CD4-positive, alpha-beta T cell treated with Interleukin-2 at 100 ng/mL for 4 hours (primary cell): ENCODE results near the gene ZNF577.

ENCODE experiments used
- DNase-seq: peaks from one replicate; pipeline ENCODE4 v3.0.0-alpha.2; 2020; ENCODE audit warnings: low spot score

Gene ZNF577

DNA sequence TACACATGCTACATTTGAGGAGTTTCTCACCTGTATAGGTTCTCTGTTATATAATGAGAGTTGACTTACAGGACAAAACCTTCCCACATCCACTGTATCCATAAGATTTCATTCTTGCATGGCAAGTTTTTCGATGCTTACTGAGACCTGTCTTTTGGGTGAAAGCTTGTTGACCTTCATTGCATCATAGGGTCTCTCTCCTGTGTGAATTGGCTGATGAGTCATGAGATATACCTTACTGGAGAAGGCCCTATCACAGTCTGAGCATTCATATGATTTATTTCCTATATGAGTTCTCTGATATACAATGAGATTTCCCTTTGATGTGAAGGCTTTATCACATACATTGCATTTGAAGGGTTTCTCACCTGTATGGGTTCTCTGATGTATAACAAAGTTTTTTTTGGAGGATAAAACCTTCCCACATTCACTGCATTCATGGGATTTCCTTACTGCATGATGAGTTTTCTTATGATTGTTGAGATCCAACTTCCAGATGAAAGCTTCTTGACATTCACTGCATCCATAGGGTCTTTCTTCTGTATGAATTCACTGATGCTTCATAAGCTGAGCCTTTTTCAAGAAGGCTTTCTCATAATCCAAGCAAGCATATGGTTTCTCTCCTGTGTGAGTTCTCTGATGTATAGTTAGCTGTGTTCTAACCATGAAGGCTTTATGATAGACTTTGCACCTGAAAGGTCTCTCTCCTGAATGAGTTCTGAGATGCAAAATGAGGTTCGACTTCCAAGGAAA, 25.7 kb downstream of the ZNF577 start:
- no peak for DNase-seq

DNA sequence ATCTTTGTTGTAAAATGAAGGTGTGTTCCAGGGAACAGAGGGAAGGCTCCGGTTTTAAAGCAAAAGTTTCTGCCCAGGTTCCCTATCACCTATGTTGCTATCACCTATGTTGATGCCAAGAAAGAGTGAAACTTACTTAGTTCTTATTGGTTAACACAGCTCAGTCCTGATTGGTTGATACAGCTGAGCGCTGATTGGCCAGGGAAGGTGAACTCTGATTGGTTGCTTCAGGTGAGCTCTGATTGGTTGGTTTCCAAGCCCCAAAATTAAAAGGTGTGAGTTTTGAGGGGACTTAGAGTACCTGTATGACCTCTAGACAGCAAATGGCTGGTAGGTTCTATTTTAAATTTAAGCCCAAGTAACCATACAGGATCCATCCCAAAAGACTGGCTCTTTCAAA, 50.6 kb downstream of the ZNF577 start:
- DNase-seq = no peak

DNA sequence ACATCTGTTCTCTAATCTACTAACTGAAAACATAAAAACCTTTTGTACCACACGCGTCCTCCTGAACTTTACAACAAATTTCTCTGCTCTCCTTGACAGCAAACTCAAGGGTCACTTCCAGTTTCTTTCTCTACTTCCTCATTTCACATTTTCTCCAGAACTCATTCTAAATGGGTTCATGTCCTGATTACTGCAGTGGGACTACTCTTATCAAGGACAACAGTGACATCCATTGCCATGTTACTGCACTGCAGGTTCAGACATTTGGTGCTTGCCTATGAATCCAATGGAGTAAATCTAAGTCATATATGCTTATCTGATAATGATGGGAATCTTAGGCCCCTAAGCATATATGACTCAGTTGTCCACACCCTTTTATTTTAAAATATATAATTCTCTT, 57.5 kb downstream of the ZNF577 start:
- DNase-seq = peak; percentile 26

- peak; percentile 6 for DNase-seq
These were observed 63.3 kb downstream of the ZNF577 start for GRCh38 chr19:51824281-51825005.

GRCh38 chr19:51822946-51823345, 64.8 kb downstream of the ZNF577 start:
- DNase-seq = no peak

GRCh38 chr19:51822325-51822724, 65.4 kb downstream of the ZNF577 start:
- no peak for DNase-seq

- no peak for DNase-seq
These were observed 65.8 kb downstream of the ZNF577 start for GRCh38 chr19:51821921-51822320.

DNA sequence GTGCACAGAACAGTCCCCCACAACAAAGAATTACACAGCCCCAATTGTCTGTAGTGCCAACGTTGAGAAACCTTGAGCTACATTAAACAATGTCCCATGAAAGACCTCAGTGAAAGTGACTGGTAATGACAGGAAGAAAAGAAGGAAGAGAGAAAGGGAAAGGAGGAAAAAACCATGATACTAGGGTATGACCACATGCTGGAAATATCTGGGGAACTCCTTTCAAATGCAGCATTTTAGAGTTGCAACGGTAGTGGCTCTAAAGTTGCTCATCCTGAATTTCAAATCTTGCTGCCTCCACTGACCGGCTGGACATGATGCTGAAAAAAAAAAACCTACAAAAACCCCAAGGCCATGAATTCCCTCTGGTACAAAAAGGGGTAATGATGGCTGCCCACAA, 66.3 kb downstream of the ZNF577 start:
- no peak for DNase-seq
